ENCODE results near the gene XYLT1.

GRCh38 chr16:17374668-17375255 lies 96.0 kb downstream of the XYLT1 start:
- TF ChIP-seq POLR2A (IDR thresholded peaks at IDR 0.05) (no peak), CTCF (IDR thresholded peaks at IDR 0.05) (no peak)

Measured in thyroid gland (tissue), 4 donors.